ENCODE data around the gene DZIP1. TPM values are rescaled to one million over a fixed set of nuclear protein-coding genes. Genes with fewer than 3 reads are reported as not detected.

DZIP1 gene
- total and polyA plus RNA-seq, 2 of the 13 experiments (the other 11 are each of a cell fraction or from before 2014, with no cell fraction given) = 11.0 to 36.7 TPM

DNA sequence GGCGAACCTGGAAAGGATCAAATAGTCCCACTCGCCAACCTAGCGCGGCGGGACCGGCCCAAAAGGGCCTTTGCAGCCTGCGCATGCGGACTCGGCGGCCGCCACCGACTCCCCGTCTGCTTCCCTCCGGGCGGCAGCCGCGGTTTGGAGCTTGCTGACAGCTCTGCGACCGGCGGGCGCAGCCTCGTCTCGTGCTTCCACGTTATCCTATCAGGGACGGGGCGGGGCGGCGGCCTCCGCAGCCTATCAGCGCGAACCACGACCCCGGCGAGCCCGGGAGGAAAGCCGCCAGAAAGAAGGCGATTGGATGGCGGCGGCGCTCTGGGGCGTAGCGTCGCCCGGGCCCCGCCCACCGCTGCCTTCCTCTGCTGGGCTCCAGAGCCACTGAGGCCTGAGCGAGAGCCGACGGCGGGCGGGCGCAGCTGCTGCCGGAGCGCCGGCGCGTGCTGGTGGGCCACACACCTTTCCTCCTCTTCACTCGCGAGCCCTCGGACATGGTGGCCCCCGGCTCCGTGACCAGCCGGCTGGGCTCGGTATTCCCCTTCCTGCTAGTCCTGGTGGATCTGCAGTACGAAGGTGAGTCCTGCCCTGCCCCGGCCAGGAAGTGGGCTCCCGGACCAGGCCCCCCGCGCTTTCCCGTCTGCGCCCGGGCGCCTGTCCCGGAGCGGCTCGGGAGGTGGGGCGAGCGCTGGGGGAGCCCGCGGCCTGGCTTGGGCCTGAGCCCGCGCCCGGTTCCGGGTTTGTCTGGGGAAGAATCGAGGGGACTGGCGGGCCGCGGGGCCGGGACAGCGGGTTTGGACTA, 32.5 kb upstream of the DZIP1 start, which contains the start of gene DNAJC3 (continued):
- TF ChIP-seq ZNF609 (CRISPR knock-in tag; IDR thresholded peaks at IDR 0.05; ENCODE audit: borderline replicate concordance) (no peak; the same call in 1 of the 2 replicates), ZMYM2 (CRISPR knock-in tag; IDR thresholded peaks at IDR 0.05) (no peak), KLF9 (CRISPR knock-in tag; IDR thresholded peaks at IDR 0.05; ENCODE audit: low read depth) (peak; percentile 75; the same call in 1 of the 2 replicates), ZNF30 (CRISPR knock-in tag; IDR thresholded peaks at IDR 0.05) (peak; percentile 79; the same call in 1 of the 2 replicates), GPBP1L1 (CRISPR knock-in tag; IDR thresholded peaks at IDR 0.05) (no peak), ZNF280D (CRISPR knock-in tag; IDR thresholded peaks at IDR 0.05) (no peak), DPF2 (CRISPR knock-in tag; IDR thresholded peaks at IDR 0.05; ENCODE audit: borderline replicate concordance, low read depth) (no peak), DMAP1 (CRISPR knock-in tag; IDR thresholded peaks at IDR 0.05) (peak; percentile 87), ZC3H13 (CRISPR knock-in tag; IDR thresholded peaks at IDR 0.05) (no peak; the same call in 1 of the 2 replicates), ARNT2 (CRISPR knock-in tag; IDR thresholded peaks at IDR 0.05; ENCODE audit: low read depth) (peak; percentile 80), TFDP2 (CRISPR knock-in tag; IDR thresholded peaks at IDR 0.05) (peak; percentile 58), CC2D1A (CRISPR knock-in tag; IDR thresholded peaks at IDR 0.05) (no peak)
- TF ChIP-seq, protein P1, sequence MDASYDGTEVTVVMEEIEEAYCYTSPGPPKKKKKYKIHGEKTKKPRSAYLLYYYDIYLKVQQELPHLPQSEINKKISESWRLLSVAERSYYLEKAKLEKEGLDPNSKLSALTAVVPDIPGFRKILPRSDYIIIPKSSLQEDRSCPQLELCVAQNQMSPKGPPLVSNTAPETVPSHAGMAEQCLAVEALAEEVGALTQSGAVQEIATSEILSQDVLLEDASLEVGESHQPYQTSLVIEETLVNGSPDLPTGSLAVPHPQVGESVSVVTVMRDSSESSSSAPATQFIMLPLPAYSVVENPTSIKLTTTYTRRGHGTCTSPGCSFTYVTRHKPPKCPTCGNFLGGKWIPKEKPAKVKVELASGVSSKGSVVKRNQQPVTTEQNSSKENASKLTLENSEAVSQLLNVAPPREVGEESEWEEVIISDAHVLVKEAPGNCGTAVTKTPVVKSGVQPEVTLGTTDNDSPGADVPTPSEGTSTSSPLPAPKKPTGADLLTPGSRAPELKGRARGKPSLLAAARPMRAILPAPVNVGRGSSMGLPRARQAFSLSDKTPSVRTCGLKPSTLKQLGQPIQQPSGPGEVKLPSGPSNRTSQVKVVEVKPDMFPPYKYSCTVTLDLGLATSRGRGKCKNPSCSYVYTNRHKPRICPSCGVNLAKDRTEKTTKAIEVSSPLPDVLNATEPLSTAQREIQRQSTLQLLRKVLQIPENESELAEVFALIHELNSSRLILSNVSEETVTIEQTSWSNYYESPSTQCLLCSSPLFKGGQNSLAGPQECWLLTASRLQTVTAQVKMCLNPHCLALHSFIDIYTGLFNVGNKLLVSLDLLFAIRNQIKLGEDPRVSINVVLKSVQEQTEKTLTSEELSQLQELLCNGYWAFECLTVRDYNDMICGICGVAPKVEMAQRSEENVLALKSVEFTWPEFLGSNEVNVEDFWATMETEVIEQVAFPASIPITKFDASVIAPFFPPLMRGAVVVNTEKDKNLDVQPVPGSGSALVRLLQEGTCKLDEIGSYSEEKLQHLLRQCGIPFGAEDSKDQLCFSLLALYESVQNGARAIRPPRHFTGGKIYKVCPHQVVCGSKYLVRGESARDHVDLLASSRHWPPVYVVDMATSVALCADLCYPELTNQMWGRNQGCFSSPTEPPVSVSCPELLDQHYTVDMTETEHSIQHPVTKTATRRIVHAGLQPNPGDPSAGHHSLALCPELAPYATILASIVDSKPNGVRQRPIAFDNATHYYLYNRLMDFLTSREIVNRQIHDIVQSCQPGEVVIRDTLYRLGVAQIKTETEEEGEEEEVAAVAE (CRISPR knock-in tag; IDR thresholded peaks at IDR 0.05; ENCODE audit: borderline replicate concordance) = no peak; the same call in 1 of the 2 replicates

Measured in HepG2 (cell line).